Urothelium cell line (cell line): Measurements from ENCODE around the gene MED6.

Experiments used
- DNase-seq: peaks from one replicate; pipeline ENCODE4 v3.0.0; 2011; ENCODE audit warnings: low spot score, mixed read lengths
- FAIRE-seq: peaks from 2 replicates; lab custom pipeline; 2011; peaks lifted over from hg19 to GRCh38; lab: Jason Lieb, UNC

MED6 gene

GRCh38 chr14:70600382-70601157, at the start of gene MED6:
TSS of gene MED6 (minus strand) at chr14:70600655. CDS start at chr14:70600637, 18 bp downstream.
- DNase-seq (peak; percentile 100), FAIRE-seq (peak; percentile 98)

GRCh38 chr14:70649803-70650202, 49.3 kb upstream of the MED6 start:
- DNase-seq (no peak), FAIRE-seq (peak; percentile 94)

GRCh38 chr14:70648346-70648745, 47.9 kb upstream of the MED6 start:
- DNase-seq (no peak), FAIRE-seq (no peak)

GRCh38 chr14:70646705-70647104, 46.2 kb upstream of the MED6 start:
- DNase-seq = no peak
- FAIRE-seq = peak; percentile 87

- DNase-seq (no peak), FAIRE-seq (no peak)
These were observed 45.4 kb upstream of the MED6 start for GRCh38 chr14:70645892-70646291.

- FAIRE-seq (peak; percentile 92), DNase-seq (no peak)
These were observed 43.5 kb upstream of the MED6 start for GRCh38 chr14:70643967-70644366.

- FAIRE-seq = peak; percentile 81
- peak; percentile 57 for DNase-seq
These were observed 42.1 kb upstream of the MED6 start for GRCh38 chr14:70642303-70643235.

- DNase-seq (peak; percentile 77), FAIRE-seq (no peak)
These were observed 41.3 kb upstream of the MED6 start, which contains the start of gene TTC9 for GRCh38 chr14:70641548-70642302. TSS of gene TTC9 (plus strand) at chr14:70641916. CDS start at chr14:70642130, 214 bp downstream.

- FAIRE-seq (peak; percentile 99), DNase-seq (peak; percentile 88)
These were observed 40.6 kb upstream of the MED6 start for GRCh38 chr14:70640938-70641547.

GRCh38 chr14:70638416-70638815, 38.0 kb upstream of the MED6 start:
- no peak for DNase-seq
- FAIRE-seq = no peak

- DNase-seq (no peak), FAIRE-seq (peak; percentile 92)
These were observed 35.6 kb upstream of the MED6 start for GRCh38 chr14:70635971-70636595.

- DNase-seq (no peak), FAIRE-seq (no peak)
These were observed 31.5 kb upstream of the MED6 start for GRCh38 chr14:70631948-70632347.

- no peak for DNase-seq
- FAIRE-seq = peak; percentile 97
These were observed 24.5 kb upstream of the MED6 start for GRCh38 chr14:70624972-70625371.

- DNase-seq = peak; percentile 75
- no peak for FAIRE-seq
These were observed 21.8 kb upstream of the MED6 start for GRCh38 chr14:70622111-70622712.

- FAIRE-seq (no peak), DNase-seq (no peak)
These were observed 19.3 kb upstream of the MED6 start for GRCh38 chr14:70619708-70620107.

- no peak for DNase-seq
- no peak for FAIRE-seq
These were observed 17.9 kb upstream of the MED6 start for GRCh38 chr14:70618314-70618713.

- no peak for DNase-seq
- no peak for FAIRE-seq
These were observed 16.2 kb upstream of the MED6 start for GRCh38 chr14:70616646-70617045.

GRCh38 chr14:70611216-70611615, 10.8 kb upstream of the MED6 start:
- peak; percentile 20 for FAIRE-seq

GRCh38 chr14:70602254-70602653, 1.8 kb upstream of the MED6 start:
- no peak for DNase-seq
- no peak for FAIRE-seq

More at GRCh38 chr14:70611216-70611615, 10.8 kb upstream of the MED6 start:
- DNase-seq = no peak
